Muscle layer of colon (tissue), 2 donors: Measurements from ENCODE around the gene ANKRD27.
A peak's percentile ranks its signal among the peaks of the same experiment; 100 is the strongest.
"Not testable (repeated sequence)": the region's sequence is repeated elsewhere in the genome, so short reads cannot be mapped to it uniquely, and the experiment has no call there.

Experiments
- H3K27ac ChIP-seq: one replicate; pipeline ENCODE4 v1.7.0; 2013; ENCODE audit warnings: low read depth, mild to moderate bottlenecking, low read length, moderate library complexity
- H3K27me3 ChIP-seq, 2 donors: one replicate each; pipeline ENCODE4 v1.7.0; 2013; ENCODE audit warnings: low read length in 2 of 2, mild to moderate bottlenecking in 2 of 2; ENCODE audit not compliant: insufficient read depth in 2 of 2, control insufficient read depth in 1 of 2
- H3K36me3 ChIP-seq: one replicate; pipeline ENCODE4 v1.7.0; 2013; ENCODE audit warnings: mild to moderate bottlenecking, low read length; ENCODE audit not compliant: insufficient read depth
- H3K4me1 ChIP-seq: one replicate; pipeline ENCODE4 v1.7.0; 2013; ENCODE audit warnings: mild to moderate bottlenecking, low read length; ENCODE audit not compliant: insufficient read depth
- H3K4me3 ChIP-seq, 2 donors: one replicate each; pipeline ENCODE4 v1.7.0; 2013; ENCODE audit warnings: low read length in 2 of 2, low read depth in 1 of 2, mild to moderate bottlenecking in 1 of 2, moderate library complexity in 1 of 2
- H3K9ac ChIP-seq: one replicate; pipeline ENCODE4 v1.7.0; 2013; ENCODE audit warnings: low read length
- H3K9me3 ChIP-seq: one replicate; pipeline ENCODE4 v1.7.0; 2013; ENCODE audit warnings: mild to moderate bottlenecking, low read length
- donor health status: abdominal sarcoma.
- donor health status: Adenocarcinoma of cecum.

ANKRD27 gene

DNA sequence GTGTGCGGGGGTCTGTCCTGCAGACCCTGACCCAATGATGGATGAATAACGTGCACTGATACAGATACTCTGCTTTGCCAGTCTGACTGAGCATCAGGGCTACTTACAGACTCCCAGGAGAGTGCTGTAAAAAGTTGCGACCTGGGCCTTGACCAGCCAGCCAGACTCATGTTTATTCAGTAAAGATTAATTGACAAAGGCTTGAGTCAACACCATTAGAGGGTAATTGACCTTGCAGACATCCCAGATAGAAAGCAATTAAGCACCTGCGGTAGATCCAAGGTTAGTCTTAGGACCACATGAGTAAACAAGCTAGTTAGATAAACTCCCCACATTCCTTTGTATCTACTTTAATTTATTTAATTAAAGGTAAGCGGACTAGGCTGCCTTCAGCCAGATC, 27.0 kb upstream of the ANKRD27 start:
- H3K36me3 ChIP-seq, result peaks cover 14% of the 10 kb centered on the region
- no peaks in the 10 kb centered on the region for H3K27me3 ChIP-seq
- H3K4me1 ChIP-seq, result no peaks in the 10 kb centered on the region

GRCh38 chr19:32700129-32700528, 25.1 kb upstream of the ANKRD27 start:
- not testable (repeated sequence) for H3K9me3 ChIP-seq, H3K4me3 ChIP-seq, H3K27me3 ChIP-seq, H3K4me1 ChIP-seq, H3K27ac ChIP-seq, H3K9ac ChIP-seq
- H3K36me3 ChIP-seq, result peaks cover 14% of the 10 kb centered on the region

More for the DNA sequence above, 27.0 kb upstream of the ANKRD27 start:
- H3K4me3 ChIP-seq, result no peak overlapping the region
- no peak overlapping the region for H3K27ac ChIP-seq
- no peak overlapping the region for H3K9ac ChIP-seq
- no peaks in the 10 kb centered on the region for H3K9me3 ChIP-seq

DNA sequence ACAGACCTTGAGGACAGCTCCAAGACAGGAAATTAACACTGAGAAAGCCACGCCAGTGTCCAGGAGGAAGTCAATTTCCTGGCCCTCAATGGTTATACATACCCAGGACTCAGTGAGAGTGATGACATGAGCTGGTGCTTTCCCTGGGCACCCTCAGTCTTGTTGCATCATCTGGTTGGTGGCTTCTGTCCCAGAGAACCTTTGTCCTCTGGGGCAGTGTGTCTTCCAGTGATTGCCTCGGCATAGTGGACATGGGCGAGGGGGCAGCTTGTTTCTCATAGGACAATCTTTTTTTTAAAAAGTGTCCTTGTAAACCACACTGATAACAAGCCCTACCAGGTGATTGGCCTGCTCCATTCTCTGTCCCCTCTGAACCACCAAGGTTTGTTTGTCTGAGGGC, 21.8 kb upstream of the ANKRD27 start:
- peaks cover 20% of the 10 kb centered on the region for H3K4me1 ChIP-seq
- H3K9ac ChIP-seq, H3K4me3 ChIP-seq, H3K27me3 ChIP-seq, H3K9me3 ChIP-seq, H3K27ac ChIP-seq: not testable (repeated sequence)
- H3K36me3 ChIP-seq, result peaks cover 14% of the 10 kb centered on the region

DNA sequence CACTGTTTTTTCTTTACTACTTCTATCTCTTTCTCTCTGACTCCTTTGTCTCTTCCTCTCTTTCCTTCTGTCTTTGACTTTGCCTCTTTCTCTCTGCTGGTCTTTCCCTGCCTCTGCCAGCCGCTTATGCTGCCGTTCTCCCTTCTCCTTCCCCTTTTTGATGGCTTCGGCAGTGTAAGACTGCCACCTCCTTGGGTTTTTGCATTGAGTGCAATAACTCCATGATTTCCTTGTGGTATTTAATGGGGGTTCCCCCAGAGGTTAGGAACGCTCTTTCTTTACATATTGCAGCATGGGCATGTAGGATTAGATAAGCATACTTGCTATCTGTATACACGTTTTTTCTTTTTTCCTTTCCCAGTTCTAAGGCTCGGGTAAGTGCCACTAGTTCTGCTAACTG, 20.5 kb upstream of the ANKRD27 start:
- not testable (repeated sequence) for H3K9ac ChIP-seq, H3K27me3 ChIP-seq, H3K4me3 ChIP-seq, H3K9me3 ChIP-seq, H3K27ac ChIP-seq
- Histone ChIP-seq H3K36me3 (peaks cover 14% of the 10 kb centered on the region), H3K4me1 (peaks cover 28% of the 10 kb centered on the region)

DNA sequence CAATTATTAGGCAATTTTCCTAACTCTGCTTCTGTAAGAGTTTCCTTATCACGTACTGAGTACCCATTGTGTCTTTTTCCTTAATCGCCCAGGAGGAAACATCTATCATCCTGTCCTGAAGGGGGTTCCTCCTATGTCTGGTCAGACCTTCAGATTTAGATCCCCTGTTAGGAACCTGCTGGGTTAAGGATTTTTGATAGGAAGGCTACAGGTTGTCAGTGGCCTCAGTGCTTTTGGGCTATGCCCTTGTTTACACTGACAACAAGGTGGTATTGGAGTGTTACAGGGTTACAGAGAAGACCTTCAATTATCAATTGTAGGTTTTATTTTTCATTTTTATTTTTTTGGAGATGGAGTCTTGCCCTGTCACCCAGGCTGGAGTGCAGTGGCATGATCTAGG, 19.9 kb upstream of the ANKRD27 start:
- peaks cover 11% of the 10 kb centered on the region for H3K36me3 ChIP-seq
- peaks cover 28% of the 10 kb centered on the region for H3K4me1 ChIP-seq
- not testable (repeated sequence) for H3K27ac ChIP-seq, H3K27me3 ChIP-seq, H3K9me3 ChIP-seq, H3K9ac ChIP-seq, H3K4me3 ChIP-seq

DNA sequence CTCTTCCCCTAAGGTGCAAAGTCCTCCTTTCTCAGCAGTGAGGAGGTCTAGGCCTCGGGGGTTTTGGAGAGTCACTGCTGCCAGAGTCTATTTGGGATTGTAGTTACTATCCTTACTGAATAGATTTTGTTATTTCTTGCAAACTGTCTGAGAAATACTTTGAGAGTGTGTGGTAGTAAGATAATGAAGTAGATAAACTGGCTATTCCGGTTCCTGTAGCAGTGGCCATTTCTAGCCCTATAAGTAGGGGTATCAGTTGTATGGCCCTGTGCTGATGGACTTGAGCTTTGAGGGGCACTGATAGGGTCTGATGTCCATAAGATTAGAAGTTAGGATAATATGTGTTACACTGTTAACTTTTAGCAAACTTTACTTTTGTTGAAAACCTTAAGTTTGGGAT, 19.3 kb upstream of the ANKRD27 start:
- peaks cover 28% of the 10 kb centered on the region for H3K4me1 ChIP-seq
- not testable (repeated sequence) for H3K27ac ChIP-seq, H3K4me3 ChIP-seq, H3K27me3 ChIP-seq, H3K36me3 ChIP-seq, H3K9me3 ChIP-seq, H3K9ac ChIP-seq

GRCh38 chr19:32693151-32694108, 18.4 kb upstream of the ANKRD27 start:
- peaks cover 28% of the 10 kb centered on the region for H3K4me1 ChIP-seq
- H3K4me3 ChIP-seq, result peak overlapping the region; percentile 58 to 72
- H3K9ac ChIP-seq, H3K9me3 ChIP-seq, H3K27ac ChIP-seq, H3K27me3 ChIP-seq, H3K36me3 ChIP-seq: not testable (repeated sequence)

GRCh38 chr19:32692727-32693061, 17.7 kb upstream of the ANKRD27 start:
- peaks cover 28% of the 10 kb centered on the region for H3K4me1 ChIP-seq
- H3K36me3 ChIP-seq, result peaks cover 4% of the 10 kb centered on the region
- H3K27ac ChIP-seq, result peak overlapping the region; percentile 27

GRCh38 chr19:32691952-32692726, 17.2 kb upstream of the ANKRD27 start:
- H3K27me3 ChIP-seq, result no peaks in the 10 kb centered on the region
- peak overlapping the region; percentile 45 for H3K27ac ChIP-seq
- no peaks in the 10 kb centered on the region for H3K9me3 ChIP-seq
- H3K4me3 ChIP-seq, result peak overlapping the region; percentile 58 to 72
- H3K36me3 ChIP-seq, result no peaks in the 10 kb centered on the region
- peaks cover 28% of the 10 kb centered on the region for H3K4me1 ChIP-seq
- peak overlapping the region; percentile 4 for H3K9ac ChIP-seq

More at GRCh38 chr19:32692727-32693061, 17.7 kb upstream of the ANKRD27 start:
- Histone ChIP-seq H3K9me3 (no peaks in the 10 kb centered on the region), H3K4me3 (peak overlapping the region; percentile 58 to 72), H3K27me3 (no peaks in the 10 kb centered on the region), H3K9ac (peak overlapping the region; percentile 4)

DNA sequence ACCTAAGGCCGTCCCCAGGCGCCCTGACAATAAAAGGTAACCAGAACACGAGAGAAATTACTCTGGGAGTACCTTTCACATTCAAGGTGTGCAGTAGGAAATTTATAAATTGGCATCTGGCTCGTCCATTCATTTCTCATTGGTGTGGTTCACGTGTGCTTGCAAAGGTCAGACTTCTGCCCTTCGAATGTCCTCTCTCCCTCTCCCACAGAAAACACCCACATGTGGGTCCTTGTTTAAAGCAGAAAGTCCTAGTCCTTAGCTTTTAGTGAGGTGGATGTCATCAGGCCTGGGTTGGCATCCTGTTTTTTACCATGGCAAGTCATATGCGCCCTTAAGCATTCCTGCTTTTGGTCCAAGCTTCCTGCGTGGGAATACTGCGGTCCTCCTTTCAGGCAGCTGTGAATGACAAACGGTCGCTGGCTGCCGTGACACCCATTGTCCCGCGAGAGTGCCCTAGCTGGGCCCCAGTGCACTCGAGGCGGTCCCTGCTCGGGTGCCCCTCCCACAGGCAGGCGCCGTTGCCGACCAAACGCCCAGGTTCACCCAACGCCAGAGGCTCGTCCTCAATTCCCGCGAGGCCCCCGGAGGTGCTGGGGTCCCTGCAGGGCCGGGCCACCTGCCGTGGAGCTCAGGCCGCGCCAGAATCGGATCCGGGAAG, 16.4 kb upstream of the ANKRD27 start, which contains the start of gene NUDT19:
Gene NUDT19, plus strand, starts transcription at position 531 of the 661 bp plus-strand sequence. CDS start 140 bp downstream, outside the sequence.
- H3K4me3 ChIP-seq, result peak within 1 kb of the TSS; percentile 58 to 72
- no peaks in the 10 kb centered on the region for H3K9me3 ChIP-seq
- no peaks in the 10 kb centered on the region for H3K36me3 ChIP-seq
- peaks cover 28% of the 10 kb centered on the region for H3K4me1 ChIP-seq
- H3K27me3 ChIP-seq, result no peaks in the 10 kb centered on the region
- peak within 1 kb of the TSS; percentile 45 for H3K27ac ChIP-seq
- peak within 1 kb of the TSS; percentile 30 for H3K9ac ChIP-seq

DNA sequence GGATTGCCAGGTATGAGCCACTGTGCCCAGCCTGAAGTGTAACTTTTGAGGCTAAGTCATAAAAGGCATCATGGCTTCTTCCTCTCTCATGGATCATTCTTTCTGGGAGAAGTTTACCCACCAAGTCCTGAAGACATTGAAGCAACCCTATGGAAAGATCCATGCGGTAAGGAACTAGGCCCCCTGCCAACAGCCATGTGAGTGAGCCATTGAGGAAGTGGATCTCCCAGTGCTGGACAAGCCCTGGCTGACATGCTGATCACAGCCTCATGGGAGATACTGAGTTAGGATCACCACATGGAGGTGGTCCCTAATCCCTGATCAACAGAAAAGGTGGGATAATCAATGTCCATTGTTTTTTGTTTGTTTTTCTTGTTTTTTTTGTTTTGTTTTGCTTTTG, 13.3 kb upstream of the ANKRD27 start:
- Histone ChIP-seq H3K4me1 (peaks cover 17% of the 10 kb centered on the region), H3K27ac (no peak overlapping the region), H3K9ac (no peak overlapping the region), H3K4me3 (no peak overlapping the region), H3K9me3 (no peaks in the 10 kb centered on the region), H3K27me3 (no peaks in the 10 kb centered on the region), H3K36me3 (no peaks in the 10 kb centered on the region)
